HG03097 (cell line): ENCODE data around the gene KMO.
A peak's percentile ranks its signal among the peaks of the same experiment; 100 is the strongest.

Experiments used
- ATAC-seq: cut with Tn5 transposase; IDR thresholded peaks from one replicate; pipeline ENCODE4 v1.9.1; 2021; ENCODE audit not compliant: unreplicated experiment, low FRiP score

Gene KMO

GRCh38 chr1:241536304-241536703 is 4.1 kb downstream of the KMO start:
- no peak for ATAC-seq

- ATAC-seq = no peak
Measured at GRCh38 chr1:241536969-241537368, 4.8 kb downstream of the KMO start.

- ATAC-seq = no peak
Measured at GRCh38 chr1:241542199-241542907, 10.2 kb downstream of the KMO start.

GRCh38 chr1:241548008-241548407 is 15.8 kb downstream of the KMO start:
- ATAC-seq = no peak

GRCh38 chr1:241550318-241550717 is 18.1 kb downstream of the KMO start:
- ATAC-seq = no peak

GRCh38 chr1:241551759-241552638 is 19.8 kb downstream of the KMO start:
- peak; percentile 67 for ATAC-seq

GRCh38 chr1:241553886-241554592 is 21.9 kb downstream of the KMO start:
- ATAC-seq = no peak

GRCh38 chr1:241555526-241555925 is 23.3 kb downstream of the KMO start:
- ATAC-seq = no peak

- ATAC-seq = no peak
Measured at GRCh38 chr1:241557031-241557430, 24.9 kb downstream of the KMO start.

GRCh38 chr1:241557551-241558193 is 25.5 kb downstream of the KMO start:
- no peak for ATAC-seq

- no peak for ATAC-seq
Measured at GRCh38 chr1:241560146-241560848, 28.1 kb downstream of the KMO start.

GRCh38 chr1:241560849-241561187 is 28.6 kb downstream of the KMO start:
- no peak for ATAC-seq

- no peak for ATAC-seq
Measured at GRCh38 chr1:241569848-241570247, 37.7 kb downstream of the KMO start.

GRCh38 chr1:241574154-241574553 is 42.0 kb downstream of the KMO start:
- no peak for ATAC-seq

GRCh38 chr1:241579434-241579833 is 47.3 kb downstream of the KMO start:
- ATAC-seq = no peak

- ATAC-seq = no peak
Measured at GRCh38 chr1:241582921-241583321, 50.7 kb downstream of the KMO start.

- ATAC-seq = no peak
Measured at GRCh38 chr1:241586905-241587512, 54.8 kb downstream of the KMO start.

- no peak for ATAC-seq
Measured at GRCh38 chr1:241589521-241589920, 57.3 kb downstream of the KMO start.

GRCh38 chr1:241590719-241591118 is 58.5 kb downstream of the KMO start:
- ATAC-seq = no peak

GRCh38 chr1:241591317-241591716 is 59.1 kb downstream of the KMO start:
- ATAC-seq = no peak
